Measurements from ENCODE around the gene SULT2B1.
A peak's percentile ranks its signal among the peaks of the same experiment; 100 is the strongest.
"Not testable (repeated sequence)": the region's sequence is repeated elsewhere in the genome, so short reads cannot be mapped to it uniquely, and the experiment has no call there.

SULT2B1 gene

DNA sequence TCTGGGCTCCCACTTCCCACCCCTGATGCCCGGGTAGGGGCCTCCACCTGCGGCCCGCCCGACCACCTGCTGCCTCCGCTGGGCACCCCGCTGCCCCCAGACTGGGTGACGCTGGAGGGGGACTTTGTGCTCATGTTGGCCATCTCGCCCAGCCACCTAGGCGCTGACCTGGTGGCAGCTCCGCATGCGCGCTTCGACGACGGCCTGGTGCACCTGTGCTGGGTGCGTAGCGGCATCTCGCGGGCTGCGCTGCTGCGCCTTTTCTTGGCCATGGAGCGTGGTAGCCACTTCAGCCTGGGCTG lies 77.3 kb downstream of the SULT2B1 start:
- no peak for TF ChIP-seq CTCF (conservative IDR thresholded peaks at IDR 0.05; ENCODE audit: low read depth, low read length)
- no peak overlapping the region for H2AFZ ChIP-seq (ENCODE audit: low read depth)
- no peak overlapping the region for H3K4me3 ChIP-seq (IDR thresholded peaks at IDR 0.05; ENCODE audit: insufficient read depth, low read depth, low read length)
- H3K9ac ChIP-seq = no peak overlapping the region
- H3K4me2 ChIP-seq = no peak overlapping the region
- no peaks in the 10 kb centered on the region for H4K20me1 ChIP-seq (ENCODE audit: insufficient read depth)
- no peaks in the 10 kb centered on the region for H3K27me3 ChIP-seq (ENCODE audit: insufficient read depth, low read depth)
- no peak overlapping the region for H3K27ac ChIP-seq
- no peaks in the 10 kb centered on the region for H3K36me3 ChIP-seq (ENCODE audit: insufficient read depth)
- peaks cover 5% of the 10 kb centered on the region; the same call in 1 of the 2 replicates for H3K79me2 ChIP-seq (ENCODE audit: insufficient read depth, low read depth)
- peaks cover 47% of the 10 kb centered on the region for H3K4me1 ChIP-seq (ENCODE audit: low read depth, poor library complexity, severe bottlenecking)

- Histone ChIP-seq H3K36me3 (ENCODE audit: insufficient read depth) (no peaks in the 10 kb centered on the region), H3K4me1 (ENCODE audit: low read depth, poor library complexity, severe bottlenecking) (peaks cover 48% of the 10 kb centered on the region), H3K27ac (no peak overlapping the region), H3K27me3 (ENCODE audit: insufficient read depth, low read depth) (no peaks in the 10 kb centered on the region), H4K20me1 (ENCODE audit: insufficient read depth) (no peaks in the 10 kb centered on the region), H3K4me2 (no peak overlapping the region), H3K4me3 (IDR thresholded peaks at IDR 0.05; ENCODE audit: insufficient read depth, low read depth, low read length) (no peak overlapping the region), H3K79me2 (ENCODE audit: insufficient read depth, low read depth) (peaks cover 5% of the 10 kb centered on the region; the same call in 1 of the 2 replicates), H3K9ac (no peak overlapping the region), H2AFZ (ENCODE audit: low read depth) (no peak overlapping the region)
- no peak for TF ChIP-seq CTCF (conservative IDR thresholded peaks at IDR 0.05; ENCODE audit: low read depth, low read length)
Measured at GRCh38 chr19:48629599-48630295, 77.8 kb downstream of the SULT2B1 start.

GRCh38 chr19:48630296-48631063 lies 78.5 kb downstream of the SULT2B1 start:
- Histone ChIP-seq H3K36me3 (ENCODE audit: insufficient read depth) (no peaks in the 10 kb centered on the region), H3K4me2 (no peak overlapping the region), H3K4me1 (ENCODE audit: low read depth, poor library complexity, severe bottlenecking) (peaks cover 47% of the 10 kb centered on the region), H3K4me3 (IDR thresholded peaks at IDR 0.05; ENCODE audit: insufficient read depth, low read depth, low read length) (no peak overlapping the region), H3K27me3 (ENCODE audit: insufficient read depth, low read depth) (no peaks in the 10 kb centered on the region), H3K9ac (no peak overlapping the region), H3K27ac (no peak overlapping the region), H3K79me2 (ENCODE audit: insufficient read depth, low read depth) (no peaks in the 10 kb centered on the region), H2AFZ (ENCODE audit: low read depth) (no peak overlapping the region), H4K20me1 (ENCODE audit: insufficient read depth) (no peaks in the 10 kb centered on the region)
- TF ChIP-seq CTCF (conservative IDR thresholded peaks at IDR 0.05; ENCODE audit: low read depth, low read length) = no peak

- Histone ChIP-seq H3K27ac (no peak overlapping the region), H3K27me3 (ENCODE audit: insufficient read depth, low read depth) (no peaks in the 10 kb centered on the region), H3K36me3 (ENCODE audit: insufficient read depth) (no peaks in the 10 kb centered on the region), H2AFZ (ENCODE audit: low read depth) (no peak overlapping the region), H3K9ac (no peak overlapping the region), H3K79me2 (ENCODE audit: insufficient read depth, low read depth) (no peaks in the 10 kb centered on the region), H3K4me1 (ENCODE audit: low read depth, poor library complexity, severe bottlenecking) (peaks cover 47% of the 10 kb centered on the region), H3K4me2 (no peak overlapping the region), H4K20me1 (ENCODE audit: insufficient read depth) (no peaks in the 10 kb centered on the region), H3K4me3 (IDR thresholded peaks at IDR 0.05; ENCODE audit: insufficient read depth, low read depth, low read length) (no peak overlapping the region)
- no peak for TF ChIP-seq CTCF (conservative IDR thresholded peaks at IDR 0.05; ENCODE audit: low read depth, low read length)
Measured at GRCh38 chr19:48631225-48631624, 79.3 kb downstream of the SULT2B1 start.

GRCh38 chr19:48632286-48632685 lies 80.3 kb downstream of the SULT2B1 start:
- H3K9ac ChIP-seq; H4K20me1 ChIP-seq (ENCODE audit: insufficient read depth); H3K4me3 ChIP-seq (IDR thresholded peaks at IDR 0.05; ENCODE audit: insufficient read depth, low read depth, low read length); H3K27me3 ChIP-seq (ENCODE audit: insufficient read depth, low read depth); H3K36me3 ChIP-seq (ENCODE audit: insufficient read depth); H2AFZ ChIP-seq (ENCODE audit: low read depth); H3K79me2 ChIP-seq (ENCODE audit: insufficient read depth, low read depth): not testable (repeated sequence)
- Histone ChIP-seq H3K27ac (peak overlapping the region; percentile 62; the same call in 1 of the 2 replicates), H3K4me2 (peak overlapping the region; percentile 92; the same call in 1 of the 2 replicates), H3K4me1 (ENCODE audit: low read depth, poor library complexity, severe bottlenecking) (peaks cover 48% of the 10 kb centered on the region)

Measured in KMS-11 (cell line).